Panc1 (cell line): ENCODE data around the gene SNX13. TPM values are rescaled to one million over a fixed set of nuclear protein-coding genes. Genes with fewer than 3 reads are reported as not detected.

ENCODE experiments used
- ATAC-seq: fragments of 200-7000 bp; cut with Tn5 transposase; 2 replicates; pipeline ENCODE4 v1.9.1; 2020; ENCODE audit warnings: mild to moderate bottlenecking, moderate library complexity
- BruUV-seq: library from RNA; stranded (reverse); fragments of 400-500 nt; replicated peaks from 2 replicates; lab custom pipeline; 2021; lab: Mats Ljungman, UMichigan
- CTCF ChIA-PET: fragments of 300-600 bp; sonication (Branson Sonifier 250); formaldehyde crosslinking; loops from one replicate; lab custom pipeline; 2022; ENCODE audit warnings: antibody characterized with exemption; lab: Charles Lee
- POLR2A ChIA-PET: fragments of 300-600 bp; sonication (Branson Sonifier 250); formaldehyde crosslinking; loops from one replicate; lab custom pipeline; 2022; ENCODE audit warnings: antibody characterized with exemption; lab: Charles Lee
- DNase-seq: peaks from one replicate; pipeline ENCODE4 v3.0.0-alpha.2; 2010; ENCODE audit warnings: low read depth, low spot score
- H3K27ac ChIP-seq: 2 replicates; pipeline ENCODE4 v1.5.1; 2011; ENCODE audit warnings: mild to moderate bottlenecking, low read length, inconsistent platforms
- H3K27me3 ChIP-seq: fragments of 200-500 bp; sonication (Bioruptor generic); 2 replicates; pipeline ENCODE4 v1.6.0; 2014; ENCODE audit warnings: low read length, inconsistent platforms; ENCODE audit not compliant: control insufficient read depth, insufficient read depth
- H3K36me3 ChIP-seq: fragments of 200-500 bp; sonication (Bioruptor generic); 2 replicates; pipeline ENCODE4 v1.5.1; 2014; ENCODE audit warnings: inconsistent platforms, mild to moderate bottlenecking, low read length, moderate library complexity; ENCODE audit not compliant: control insufficient read depth, insufficient read depth
- H3K4me1 ChIP-seq: 2 replicates; pipeline ENCODE4 v1.5.1; 2011; ENCODE audit warnings: inconsistent platforms, mild to moderate bottlenecking, low read length, moderate library complexity; ENCODE audit not compliant: control insufficient read depth, insufficient read depth
- H3K4me3 ChIP-seq, 2 experiments: 2 replicates each; pipeline ENCODE4 v1.5.1; 2011 to 2012; ENCODE audit warnings: low read depth in 2 of 2, low read length in 2 of 2, mild to moderate bottlenecking in 2 of 2, inconsistent platforms in 1 of 2, moderate library complexity in 1 of 2
- H3K9me3 ChIP-seq: fragments of 200-500 bp; sonication (Bioruptor generic); 2 replicates; pipeline ENCODE4 v1.5.1; 2014; ENCODE audit warnings: low read depth, mild to moderate bottlenecking, inconsistent platforms, low read length, moderate library complexity; ENCODE audit not compliant: control insufficient read depth, insufficient read depth
- CTCF ChIP-seq: fragments of 450-650 bp; IDR thresholded peaks from 2 replicates; pipeline ENCODE4 v1.5.1; 2017; ENCODE audit warnings: mild to moderate bottlenecking
- POLR2AphosphoS5 ChIP-seq: IDR thresholded peaks from 2 replicates; pipeline ENCODE4 v1.6.1; 2012; ENCODE audit warnings: mild to moderate bottlenecking, low read depth, low read length, moderate library complexity
- REST ChIP-seq, 2 experiments: IDR thresholded peaks; 2 replicates each; pipeline ENCODE4 v1.6.1; 2011 to 2012; ENCODE audit warnings: low read depth in 2 of 2, control low read depth in 1 of 2, low read length in 1 of 2, mild to moderate bottlenecking in 1 of 2, moderate library complexity in 1 of 2; ENCODE audit not compliant: insufficient read depth in 1 of 2
- SIN3A ChIP-seq: IDR thresholded peaks from 2 replicates; pipeline ENCODE4 v1.6.1; 2012; ENCODE audit warnings: low read depth, mild to moderate bottlenecking, low read length, moderate library complexity, borderline replicate concordance; ENCODE audit not compliant: insufficient read depth
- TCF7L2 ChIP-seq: IDR thresholded peaks from 2 replicates; pipeline ENCODE4 v1.6.1; 2011; ENCODE audit warnings: mild to moderate bottlenecking, low read depth, low read length, inconsistent platforms
- in situ Hi-C: cut with HindIII; loops from 2 replicates; pipeline ENCODE4 v1.10.0; 2016; ENCODE audit warnings: low sequenced_read_pairs, low pct_unique_long_range_greater_than_20kb
- intact Hi-C: fragments of 100-400 bp; cut with micrococcal nuclease; formaldehyde crosslinking; loops from one replicate; pipeline ENCODE4 v1.10.0; 2022; ENCODE audit not compliant: unreplicated experiment
- total RNA-seq: library from RNA; stranded (reverse); gene quantifications from one replicate; pipeline ENCODE4 v1.2.1, GENCODE V29; 2021; ENCODE audit not compliant: unreplicated experiment

SNX13 gene
- total RNA-seq, 1 experiment from 2014 or later = 53.3 TPM

GRCh38 chr7:17921857-17922416 is 18.4 kb downstream of the SNX13 start:
- ChIA-PET CTCF (no interaction called here), POLR2A (no interaction called here)
- TF ChIP-seq REST (IDR thresholded peaks at IDR 0.05; ENCODE audit: insufficient read depth in 1 of 2, low read depth in 2 of 2, low read length in 1 of 2) (no peak), POLR2AphosphoS5 (no peak), SIN3A (no peak), TCF7L2 (no peak)
- Histone ChIP-seq H3K27ac (no peak overlapping the region), H3K9me3 (peaks cover 3% of the 10 kb centered on the region; the same call in 1 of the 2 replicates), H3K4me3 (no peak overlapping the region), H3K36me3 (no peaks in the 10 kb centered on the region), H3K27me3 (no peaks in the 10 kb centered on the region), H3K4me1 (peaks cover 5% of the 10 kb centered on the region; the same call in 1 of the 2 replicates)
- ATAC-seq (no peak), DNase-seq (no peak)
- no TSS peak for BruUV-seq
- in situ Hi-C loops (no loop called here), intact Hi-C loops (no loop called here)

GRCh38 chr7:17917842-17918241 is 22.5 kb downstream of the SNX13 start:
- CTCF ChIA-PET = no interaction called here
- Histone ChIP-seq H3K36me3 (no peaks in the 10 kb centered on the region), H3K9me3 (peaks cover 3% of the 10 kb centered on the region; the same call in 1 of the 2 replicates), H3K27me3 (no peaks in the 10 kb centered on the region), H3K4me3 (no peak overlapping the region), H3K27ac (no peak overlapping the region), H3K4me1 (peaks cover 4% of the 10 kb centered on the region; the same call in 1 of the 2 replicates)
- POLR2A ChIA-PET = no interaction called here
- no peak for DNase-seq
- no peak for TF ChIP-seq TCF7L2
- TF ChIP-seq SIN3A = no peak
- TF ChIP-seq POLR2AphosphoS5 = no peak
- no peak for TF ChIP-seq CTCF
- TF ChIP-seq REST (IDR thresholded peaks at IDR 0.05; ENCODE audit: insufficient read depth in 1 of 2, low read depth in 2 of 2, low read length in 1 of 2) = no peak
- ATAC-seq = no peak
- intact Hi-C loops = no loop called here
- no TSS peak for BruUV-seq
- in situ Hi-C loops = no loop called here
